HepG2 (cell line): Measurements from ENCODE around the gene CENPE. TPM values are rescaled to one million over a fixed set of nuclear protein-coding genes. Genes with fewer than 3 reads are reported as not detected.

Experiments
- ARNT2 ChIP-seq: sonication (generic); formaldehyde crosslinking; IDR thresholded peaks from 2 replicates; pipeline ENCODE4 v1.8.0; 2022; ENCODE audit warnings: mild to moderate bottlenecking, low read depth, missing genetic modification reagents, moderate library complexity
- ASH2L ChIP-seq: fragments of 300-600, 200-600 bp; sonication (generic); IDR thresholded peaks from 2 replicates; pipeline ENCODE4 v1.7.0; 2017; ENCODE audit warnings: low read depth, mild to moderate bottlenecking, moderate library complexity, mixed read lengths, low read length; ENCODE audit not compliant: insufficient read length
- CSRNP2 ChIP-seq: sonication (generic); formaldehyde crosslinking; conservative IDR thresholded peaks from 2 replicates; pipeline ENCODE4 v1.8.0; 2022; ENCODE audit warnings: low read depth, missing genetic modification reagents
- DMTF1 ChIP-seq: sonication (generic); formaldehyde crosslinking; IDR thresholded peaks from 2 replicates; pipeline ENCODE4 v1.4.0; 2020; ENCODE audit warnings: mild to moderate bottlenecking, missing genetic modification reagents
- DRAP1 ChIP-seq: IDR thresholded peaks from 2 replicates; pipeline ENCODE4 v1.6.1; 2016; ENCODE audit warnings: missing genetic modification reagents, missing compliant biosample characterization
- GTF2F1 ChIP-seq: fragments of 150-350 bp; IDR thresholded peaks from 2 replicates; pipeline ENCODE4 v1.6.1; 2014; ENCODE audit warnings: low read length
- HOXD1 ChIP-seq: sonication (generic); formaldehyde crosslinking; IDR thresholded peaks from 2 replicates; pipeline ENCODE4 v1.5.0; 2020; ENCODE audit warnings: missing genetic modification reagents
- PLRG1 ChIP-seq: fragments of 450-650 bp; conservative IDR thresholded peaks from 2 replicates; pipeline ENCODE4 v1.6.1; 2016
- RXRA ChIP-seq: sonication (generic); formaldehyde crosslinking; IDR thresholded peaks from 2 replicates; pipeline ENCODE4 v1.5.1; 2020; ENCODE audit warnings: missing genetic modification reagents
- SOX5 ChIP-seq: IDR thresholded peaks from 2 replicates; pipeline ENCODE4 v1.6.1; 2016; ENCODE audit warnings: borderline replicate concordance
- SPEN ChIP-seq: sonication (generic); formaldehyde crosslinking; IDR thresholded peaks from 2 replicates; pipeline ENCODE4 v1.5.1; 2020; ENCODE audit warnings: low read depth, mild to moderate bottlenecking, missing genetic modification reagents
- TCF7 ChIP-seq: sonication (generic); IDR thresholded peaks from 2 replicates; pipeline ENCODE4 v1.6.1; 2016; ENCODE audit warnings: antibody characterized with exemption, low read depth
- THAP7 ChIP-seq: sonication (generic); formaldehyde crosslinking; IDR thresholded peaks from 2 replicates; pipeline ENCODE4 v1.8.1; 2023; ENCODE audit warnings: mild to moderate bottlenecking, missing genetic modification reagents
- TRAFD1 ChIP-seq: sonication (generic); formaldehyde crosslinking; IDR thresholded peaks from 2 replicates; pipeline ENCODE4 v1.5.1; 2020; ENCODE audit warnings: missing genetic modification reagents, mild to moderate bottlenecking, borderline replicate concordance
- ZBTB7A ChIP-seq: sonication (generic); formaldehyde crosslinking; IDR thresholded peaks from 2 replicates; pipeline ENCODE4 v1.8.0; 2022; ENCODE audit warnings: mild to moderate bottlenecking, missing genetic modification reagents
- ZIK1 ChIP-seq: sonication (generic); formaldehyde crosslinking; IDR thresholded peaks from 2 replicates; pipeline ENCODE4 v1.5.0; 2020; ENCODE audit warnings: mild to moderate bottlenecking, low read depth, missing genetic modification reagents, borderline replicate concordance
- ZMAT3 ChIP-seq: sonication (generic); formaldehyde crosslinking; conservative IDR thresholded peaks from 2 replicates; pipeline ENCODE4 v1.7.0; 2021; ENCODE audit warnings: missing genetic modification reagents
- ZNF205 ChIP-seq: IDR thresholded peaks from 2 replicates; pipeline ENCODE4 v1.6.1; 2018; ENCODE audit warnings: missing biosample characterization, missing genetic modification reagents
- ZNF235 ChIP-seq: sonication (generic); formaldehyde crosslinking; IDR thresholded peaks from 2 replicates; pipeline ENCODE4 v1.8.1; 2023; ENCODE audit warnings: mild to moderate bottlenecking, missing genetic modification reagents, borderline replicate concordance
- ZNF672 ChIP-seq: sonication (generic); formaldehyde crosslinking; IDR thresholded peaks from 2 replicates; pipeline ENCODE4 v1.8.1; 2022; ENCODE audit warnings: missing genetic modification reagents
- ZNF781 ChIP-seq: sonication (generic); formaldehyde crosslinking; IDR thresholded peaks from 2 replicates; pipeline ENCODE4 v1.5.1; 2020; ENCODE audit warnings: borderline replicate concordance, mild to moderate bottlenecking, missing genetic modification reagents; ENCODE audit errors: not compliant biosample characterization
- polyA plus RNA-seq, 8 experiments: library from polyadenylated mRNA; depleted of rRNA in 3 of 8; stranded (reverse) in 7 of 8; unstranded in 1 of 8; fragments of >200 nt; fragmentation: Illumina TruSeq in 4 of 8; extraction: Trizol in 4 of 8; gene quantifications; 2 replicates each; pipeline versions ENCODE4 v1.2.1 to v1.2.3, GENCODE V29; 2011 to 2016; ENCODE audit warnings: low read depth in 4 of 8, missing spikeins in 1 of 8, mixed read lengths in 1 of 8; ENCODE audit not compliant: insufficient read depth in 1 of 8
- total RNA-seq, 5 experiments: library from RNA; depleted of rRNA; stranded (reverse); fragments of >200 nt; fragmentation: Illumina TruSeq; extraction: Trizol; gene quantifications; 2 replicates each; pipeline ENCODE4 v1.2.3, GENCODE V29; 2016; ENCODE audit warnings: low read depth in 1 of 5

CENPE gene
- total and polyA plus RNA-seq, 2 of the 13 experiments (the other 11 are each of a cell fraction or from before 2014, with no cell fraction given) = 2.1 to 19.8 TPM

GRCh38 chr4:103076747-103077347, 121.3 kb downstream of the CENPE start, which contains the start of gene SLC9B2 (continued):
- no peak for TF ChIP-seq TCF7
- TF ChIP-seq ZNF781 (CRISPR knock-in tag) = no peak
- no peak for TF ChIP-seq CSRNP2 (CRISPR knock-in tag)
- no peak for TF ChIP-seq SOX5 (CRISPR knock-in tag)
- no peak for TF ChIP-seq TRAFD1
- no peak for TF ChIP-seq ZIK1 (CRISPR knock-in tag)
- no peak for TF ChIP-seq GTF2F1
- TF ChIP-seq ZBTB7A (CRISPR knock-in tag) = 0 out of 2 replicates have a peak, but pooled peaks have one; percentile 0
- TF ChIP-seq ZNF672 (CRISPR knock-in tag) = no peak
- TF ChIP-seq THAP7 (CRISPR knock-in tag) = no peak
- TF ChIP-seq DRAP1 (CRISPR knock-in tag) = no peak
- peak; percentile 76 for TF ChIP-seq ASH2L
- TF ChIP-seq DMTF1 (CRISPR knock-in tag) = no peak
- TF ChIP-seq SPEN (CRISPR knock-in tag) = no peak
- no peak for TF ChIP-seq PLRG1
- no peak for TF ChIP-seq ZNF205 (CRISPR knock-in tag)
- 0 out of 2 replicates have a peak, but pooled peaks have one; percentile 1 for TF ChIP-seq ARNT2 (CRISPR knock-in tag)
- no peak for TF ChIP-seq ZMAT3 (CRISPR knock-in tag)
- no peak for TF ChIP-seq ZNF235 (CRISPR knock-in tag)
- no peak for TF ChIP-seq RXRA
- TF ChIP-seq HOXD1 (CRISPR knock-in tag) = no peak
